ENCODE data around the gene SMURF1. TPM values are rescaled to one million over a fixed set of nuclear protein-coding genes. Genes with fewer than 3 reads are reported as not detected.
"Not testable (repeated sequence)": the region's sequence is repeated elsewhere in the genome, so short reads cannot be mapped to it uniquely, and the experiment has no call there.

Gene SMURF1
- total RNA-seq, 1 experiment from 2014 or later, result 19.7 TPM

GRCh38 chr7:99120501-99120900, 23.4 kb downstream of the SMURF1 start:
- H3K36me3 ChIP-seq (replicated peaks; ENCODE audit: control insufficient read depth, insufficient read depth, low read length), result no peaks in the 10 kb centered on the region
- H3K4me3 ChIP-seq (ENCODE audit: insufficient read depth, low read depth, low read length), result no peak overlapping the region
- DNase-seq, result no peak
- H3K27me3 ChIP-seq (ENCODE audit: control insufficient read depth, insufficient read depth, low read length), result no peaks in the 10 kb centered on the region

DNA sequence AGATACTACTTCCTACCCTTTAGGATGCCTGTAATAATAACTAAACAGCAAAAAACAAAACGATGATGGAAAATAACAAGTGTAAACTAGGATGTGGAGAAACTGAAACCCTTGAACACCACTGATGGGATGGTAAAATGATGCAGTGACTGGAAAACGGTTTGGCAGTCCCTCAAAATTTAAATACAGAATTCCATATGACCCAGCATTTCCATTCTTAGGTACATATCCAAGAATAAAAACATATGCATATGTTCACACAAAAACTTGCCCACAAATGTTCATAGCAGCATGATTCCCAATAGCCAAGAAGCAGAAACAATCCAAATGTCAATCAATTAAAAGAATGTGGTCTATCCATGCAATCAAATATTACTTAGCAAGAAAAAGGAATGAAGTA, 25.8 kb downstream of the SMURF1 start:
- H3K27me3 ChIP-seq (ENCODE audit: control insufficient read depth, insufficient read depth, low read length), result no peaks in the 10 kb centered on the region
- H3K36me3 ChIP-seq (replicated peaks; ENCODE audit: control insufficient read depth, insufficient read depth, low read length), result no peaks in the 10 kb centered on the region
- no peak overlapping the region for H3K4me3 ChIP-seq (ENCODE audit: insufficient read depth, low read depth, low read length)
- DNase-seq, result no peak

- no peak for DNase-seq
- H3K27me3 ChIP-seq (ENCODE audit: control insufficient read depth, insufficient read depth, low read length), result no peaks in the 10 kb centered on the region
- no peaks in the 10 kb centered on the region for H3K36me3 ChIP-seq (replicated peaks; ENCODE audit: control insufficient read depth, insufficient read depth, low read length)
- no peak overlapping the region for H3K4me3 ChIP-seq (ENCODE audit: insufficient read depth, low read depth, low read length)
Observed at GRCh38 chr7:99116144-99116543, 27.8 kb downstream of the SMURF1 start.

GRCh38 chr7:99115379-99115778, 28.5 kb downstream of the SMURF1 start:
- Histone ChIP-seq H3K36me3 (replicated peaks; ENCODE audit: control insufficient read depth, insufficient read depth, low read length) (no peaks in the 10 kb centered on the region), H3K4me3 (ENCODE audit: insufficient read depth, low read depth, low read length) (no peak overlapping the region)
- no peak for DNase-seq

DNA sequence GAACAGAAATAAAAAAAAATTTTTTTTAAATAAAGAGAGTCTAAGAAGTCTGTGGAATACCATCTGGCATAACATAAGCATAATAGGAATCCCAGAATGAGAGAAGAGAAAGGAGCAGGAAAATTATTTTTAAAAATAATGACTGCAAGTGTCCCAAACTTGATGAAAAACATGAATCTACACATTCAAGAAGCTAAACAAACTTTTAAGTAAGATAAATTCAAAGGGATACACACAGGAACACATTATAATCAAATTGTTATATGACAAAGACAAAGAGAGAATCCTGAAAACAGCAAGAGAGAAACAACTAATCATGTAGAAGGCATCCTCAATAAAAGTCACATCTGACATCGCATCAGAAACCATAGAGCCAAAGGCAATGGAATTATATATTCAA, 30.9 kb downstream of the SMURF1 start:
- H3K4me3 ChIP-seq (ENCODE audit: insufficient read depth, low read depth, low read length), result no peak overlapping the region
- no peaks in the 10 kb centered on the region for H3K27me3 ChIP-seq (ENCODE audit: control insufficient read depth, insufficient read depth, low read length)
- DNase-seq, result no peak
- H3K36me3 ChIP-seq (replicated peaks; ENCODE audit: control insufficient read depth, insufficient read depth, low read length), result no peaks in the 10 kb centered on the region

More at GRCh38 chr7:99115379-99115778, 28.5 kb downstream of the SMURF1 start:
- no peaks in the 10 kb centered on the region for H3K27me3 ChIP-seq (ENCODE audit: control insufficient read depth, insufficient read depth, low read length)

DNA sequence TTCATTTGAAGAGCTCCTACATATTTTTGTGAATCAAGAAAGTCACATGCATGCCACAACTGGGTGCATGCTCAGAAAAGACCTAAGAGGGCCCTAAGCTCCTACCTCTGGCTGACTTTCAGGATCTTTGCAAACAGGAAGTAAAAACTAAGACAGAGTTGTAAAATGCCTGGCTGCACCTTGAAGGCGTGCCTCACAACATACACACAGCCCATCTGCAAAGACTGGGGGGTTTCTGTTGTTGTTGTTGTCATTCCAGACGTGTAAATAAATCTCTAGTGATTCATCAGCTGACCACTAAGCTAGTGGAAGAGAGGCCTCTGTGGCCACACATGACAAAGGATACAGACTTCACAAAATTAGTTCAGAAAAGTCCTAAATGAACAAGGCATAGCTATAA, 31.8 kb downstream of the SMURF1 start:
- Histone ChIP-seq H3K36me3 (replicated peaks; ENCODE audit: control insufficient read depth, insufficient read depth, low read length) (no peaks in the 10 kb centered on the region), H3K27me3 (ENCODE audit: control insufficient read depth, insufficient read depth, low read length) (no peaks in the 10 kb centered on the region), H3K4me3 (ENCODE audit: insufficient read depth, low read depth, low read length) (no peak overlapping the region)
- no peak for DNase-seq

GRCh38 chr7:99111591-99111990, 32.3 kb downstream of the SMURF1 start:
- DNase-seq, result no peak
- no peak overlapping the region for H3K4me3 ChIP-seq (ENCODE audit: insufficient read depth, low read depth, low read length)
- H3K36me3 ChIP-seq (replicated peaks; ENCODE audit: control insufficient read depth, insufficient read depth, low read length), result no peaks in the 10 kb centered on the region
- no peaks in the 10 kb centered on the region for H3K27me3 ChIP-seq (ENCODE audit: control insufficient read depth, insufficient read depth, low read length)

DNA sequence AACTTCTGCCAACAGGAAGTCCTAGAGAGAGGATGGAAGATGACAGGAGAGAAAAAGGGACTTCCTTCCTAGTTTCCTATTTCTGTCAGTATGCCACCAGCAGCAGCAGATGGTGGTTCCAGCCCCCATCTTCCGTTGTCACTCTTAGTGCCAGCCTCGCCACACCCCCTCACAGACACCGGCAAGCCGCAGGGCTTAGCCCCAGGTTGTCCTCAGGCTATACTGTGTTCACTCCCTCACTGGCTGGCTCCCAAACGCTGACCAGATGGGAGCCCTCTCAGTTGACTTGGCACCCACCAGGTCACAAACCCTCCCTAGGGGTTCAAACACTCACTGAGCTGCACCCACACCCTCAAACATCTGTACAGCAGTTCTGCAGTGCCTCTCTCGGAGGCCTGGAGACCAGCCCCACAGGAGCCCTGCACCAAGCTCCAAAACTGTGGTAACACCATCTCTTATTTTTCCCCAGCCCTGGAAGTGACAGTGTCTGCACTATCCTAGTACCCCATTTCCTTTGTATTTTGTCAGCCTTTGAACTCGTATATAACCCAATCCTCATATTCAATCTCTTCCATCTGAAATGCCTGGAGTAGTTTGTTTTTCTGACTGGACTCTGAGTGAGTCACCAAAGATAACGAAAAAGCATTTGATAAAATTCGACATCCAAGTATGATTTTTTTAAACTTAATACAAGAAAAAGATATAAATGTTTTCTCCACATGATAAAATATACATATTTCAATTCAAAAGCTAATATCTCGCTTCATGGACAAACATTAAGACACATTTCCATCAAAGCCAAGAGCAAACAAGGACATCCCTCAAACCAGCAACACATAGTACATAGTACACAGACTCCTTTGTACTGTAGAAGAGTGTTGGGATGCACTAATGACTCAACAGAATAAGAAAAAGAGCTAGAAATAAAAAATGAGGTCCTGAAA, 34.5 kb downstream of the SMURF1 start:
- H3K27me3 ChIP-seq (ENCODE audit: control insufficient read depth, insufficient read depth, low read length), result no peaks in the 10 kb centered on the region
- no peak for DNase-seq
- H3K36me3 ChIP-seq (replicated peaks; ENCODE audit: control insufficient read depth, insufficient read depth, low read length), result no peaks in the 10 kb centered on the region
- H3K4me3 ChIP-seq (ENCODE audit: insufficient read depth, low read depth, low read length), result no peak overlapping the region

DNA sequence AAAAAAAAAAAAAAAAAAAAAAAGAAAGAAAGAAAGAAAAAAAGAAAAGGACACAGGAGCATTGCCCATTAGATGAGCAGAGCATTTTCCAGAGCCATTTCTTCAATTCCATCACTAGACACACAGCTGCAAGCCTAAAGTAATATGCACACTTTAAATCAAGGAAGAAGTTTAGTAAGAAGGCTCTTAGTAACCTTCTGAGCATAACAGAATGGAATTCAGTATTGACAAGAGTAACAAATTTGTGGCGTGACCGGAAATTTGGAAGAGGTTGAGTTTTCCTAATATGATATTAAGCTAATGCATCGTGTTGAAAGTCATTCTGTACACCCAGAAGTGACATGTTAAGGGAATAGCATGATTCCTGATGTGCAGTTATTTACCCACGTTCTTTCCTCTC, 35.3 kb downstream of the SMURF1 start:
- Histone ChIP-seq H3K4me3 (ENCODE audit: insufficient read depth, low read depth, low read length) (no peak overlapping the region), H3K36me3 (replicated peaks; ENCODE audit: control insufficient read depth, insufficient read depth, low read length) (no peaks in the 10 kb centered on the region), H3K27me3 (ENCODE audit: control insufficient read depth, insufficient read depth, low read length) (no peaks in the 10 kb centered on the region)
- no peak for DNase-seq

DNA sequence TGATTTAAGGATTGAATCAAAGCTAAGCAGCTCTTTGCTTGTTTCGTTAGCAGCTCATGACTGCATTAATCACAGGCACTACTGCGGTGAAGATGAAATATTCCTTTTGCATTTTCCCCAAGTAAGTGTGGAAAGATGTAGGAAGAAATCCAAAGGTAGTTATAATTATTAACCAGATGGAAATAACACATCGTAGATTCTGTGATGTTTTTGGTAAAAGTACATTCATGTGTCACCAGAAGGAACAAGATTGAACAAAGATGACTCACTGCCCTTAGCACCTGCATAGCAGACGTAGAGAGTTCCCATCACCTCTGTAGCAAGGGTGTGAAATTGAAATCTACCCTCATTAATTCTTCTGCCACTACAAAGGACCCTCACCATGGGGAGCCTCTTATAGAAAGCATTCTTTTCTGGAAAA, 37.1 kb downstream of the SMURF1 start:
- Histone ChIP-seq H3K27me3 (ENCODE audit: control insufficient read depth, insufficient read depth, low read length) (no peaks in the 10 kb centered on the region), H3K36me3 (replicated peaks; ENCODE audit: control insufficient read depth, insufficient read depth, low read length) (no peaks in the 10 kb centered on the region), H3K4me3 (ENCODE audit: insufficient read depth, low read depth, low read length) (no peak overlapping the region)
- no peak for DNase-seq

DNA sequence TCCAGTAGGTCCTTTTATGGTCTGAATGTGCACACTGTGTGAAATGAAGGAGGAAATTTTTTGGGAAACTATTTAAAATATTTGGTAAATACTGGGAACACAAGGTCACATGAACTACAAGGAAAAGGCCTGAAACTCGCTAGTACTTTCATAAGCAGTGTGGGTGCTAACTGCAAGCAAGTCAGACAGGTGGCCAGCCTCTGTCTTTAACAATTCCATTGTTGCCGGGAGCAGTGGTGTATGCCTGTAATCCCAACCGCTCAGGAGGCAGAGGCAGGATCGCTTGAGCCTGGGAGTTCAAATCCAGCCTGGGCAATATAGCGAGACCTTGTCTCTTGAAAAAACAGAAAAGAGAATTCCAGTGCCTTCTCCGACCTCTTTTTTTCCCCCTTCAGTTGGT, 37.5 kb downstream of the SMURF1 start:
- H3K4me3 ChIP-seq (ENCODE audit: insufficient read depth, low read depth, low read length), result no peak overlapping the region
- no peak for DNase-seq

GRCh38 chr7:99105756-99106155, 38.2 kb downstream of the SMURF1 start:
- Histone ChIP-seq H3K4me3 (ENCODE audit: insufficient read depth, low read depth, low read length) (no peak overlapping the region), H3K27me3 (ENCODE audit: control insufficient read depth, insufficient read depth, low read length) (no peaks in the 10 kb centered on the region), H3K36me3 (replicated peaks; ENCODE audit: control insufficient read depth, insufficient read depth, low read length) (no peaks in the 10 kb centered on the region)
- no peak for DNase-seq

More for the DNA sequence above, 37.5 kb downstream of the SMURF1 start:
- Histone ChIP-seq H3K27me3 (ENCODE audit: control insufficient read depth, insufficient read depth, low read length) (no peaks in the 10 kb centered on the region), H3K36me3 (replicated peaks; ENCODE audit: control insufficient read depth, insufficient read depth, low read length) (no peaks in the 10 kb centered on the region)

DNA sequence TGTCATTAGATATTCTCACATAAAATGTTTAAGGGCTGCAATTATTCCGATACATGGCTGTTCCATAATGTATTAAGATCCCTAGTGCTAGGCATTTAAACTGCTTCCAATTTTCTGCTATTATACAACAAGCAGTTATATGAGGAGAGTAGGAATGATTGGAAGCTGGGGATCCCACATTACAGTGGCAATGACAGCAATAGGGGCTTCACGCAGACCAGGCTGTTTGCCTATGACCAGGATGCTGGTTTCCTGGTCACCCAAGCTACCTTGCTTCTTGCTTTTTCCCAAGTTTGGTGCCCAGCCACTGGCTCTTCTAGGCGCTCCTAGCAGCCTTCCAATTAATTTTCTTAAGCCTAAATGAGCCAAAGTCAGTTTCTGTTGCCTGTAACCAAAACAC, 39.3 kb downstream of the SMURF1 start:
- Histone ChIP-seq H3K36me3 (replicated peaks; ENCODE audit: control insufficient read depth, insufficient read depth, low read length) (no peaks in the 10 kb centered on the region), H3K4me3 (ENCODE audit: insufficient read depth, low read depth, low read length) (no peak overlapping the region), H3K27me3 (ENCODE audit: control insufficient read depth, insufficient read depth, low read length) (no peaks in the 10 kb centered on the region)
- DNase-seq, result no peak

- not testable (repeated sequence) for H3K27me3 ChIP-seq (ENCODE audit: control insufficient read depth, insufficient read depth, low read length); DNase-seq
Observed at GRCh38 chr7:99103836-99104235, 40.1 kb downstream of the SMURF1 start.

GRCh38 chr7:99102809-99103690, 40.9 kb downstream of the SMURF1 start:
- no peaks in the 10 kb centered on the region for H3K36me3 ChIP-seq (replicated peaks; ENCODE audit: control insufficient read depth, insufficient read depth, low read length)
- DNase-seq, result no peak
- H3K27me3 ChIP-seq (ENCODE audit: control insufficient read depth, insufficient read depth, low read length), result no peaks in the 10 kb centered on the region
- H3K4me3 ChIP-seq (ENCODE audit: insufficient read depth, low read depth, low read length), result no peak overlapping the region

More at GRCh38 chr7:99103836-99104235, 40.1 kb downstream of the SMURF1 start:
- not testable (repeated sequence) for H3K4me3 ChIP-seq (ENCODE audit: insufficient read depth, low read depth, low read length); H3K36me3 ChIP-seq (replicated peaks; ENCODE audit: control insufficient read depth, insufficient read depth, low read length)
